K562 (cell line): ENCODE measurements around the gene LRRTM4. TPM values are rescaled to one million over a fixed set of nuclear protein-coding genes. Genes with fewer than 3 reads are reported as not detected.

ENCODE experiments used
- ATAC-seq: fragments of 200-7000 bp; cut with Tn5 transposase; 3 replicates; pipeline ENCODE4 v1.9.1; 2020; ENCODE audit warnings: moderate library complexity
- BruUV-seq: library from RNA; stranded (reverse); fragments of 400-500 nt; replicated peaks from 2 replicates; lab custom pipeline; 2021; lab: Mats Ljungman, UMichigan
- CTCF ChIA-PET: fragments of 300-600 bp; formaldehyde crosslinking; extraction: SDS; loops from one replicate; lab custom pipeline; 2021; ENCODE audit warnings: low intra/inter-chr PET ratio; lab: Yijun Ruan, JAX
- POLR2A ChIA-PET: fragments of 300-600, 350-650 bp; sonication (Branson Sonifier 250); formaldehyde crosslinking; extraction: SDS; loops from one replicate; lab custom pipeline; 2021; ENCODE audit warnings: antibody characterized with exemption, inconsistent platforms; lab: Yijun Ruan, JAX
- DNase-seq, 4 experiments: peaks; one replicate each; pipeline versions ENCODE4 v3.0.0 to v3.0.0-alpha.2; 2011 to 2018; ENCODE audit warnings: low spot score in 3 of 4, mixed read lengths in 3 of 4; ENCODE audit errors: extremely low read depth in 1 of 4
- FAIRE-seq: peaks from 2 replicates; lab custom pipeline; 2011; peaks lifted over from hg19 to GRCh38; lab: Jason Lieb, UNC
- H2AFZ ChIP-seq: 2 replicates; pipeline ENCODE4 v1.6.0; 2011; ENCODE audit warnings: low read depth, low read length, control low read depth, inconsistent platforms
- H3K27ac ChIP-seq: fragments of 200-600 bp; 3 replicates; pipeline ENCODE4 v1.8.0; 2011; ENCODE audit warnings: low read depth, mild to moderate bottlenecking, control low read depth, inconsistent platforms, low read length, moderate library complexity, mixed read lengths; ENCODE audit errors: extremely low read depth
- H3K27me3 ChIP-seq, 2 experiments: fragments of 300-600 bp in 1 of 2; 2 replicates in 1 of 2; 3 replicates in 1 of 2; pipeline versions ENCODE4 v1.6.0 to v1.8.0; 2011; ENCODE audit warnings: inconsistent platforms in 2 of 2, low read length in 2 of 2, mild to moderate bottlenecking in 1 of 2, mixed read lengths in 1 of 2, moderate library complexity in 1 of 2; ENCODE audit not compliant: control insufficient read depth in 2 of 2, insufficient read depth in 2 of 2
- H3K36me3 ChIP-seq: fragments of 300-600 bp; 3 replicates; pipeline ENCODE4 v1.8.0; 2011; ENCODE audit warnings: mild to moderate bottlenecking, low read length, inconsistent platforms; ENCODE audit not compliant: control insufficient read depth, insufficient read depth
- H3K4me1 ChIP-seq, 2 experiments: fragments of 200-600 bp in 1 of 2; replicated peaks in 1 of 2; 2 replicates in 1 of 2; 3 replicates in 1 of 2; pipeline versions ENCODE4 v1.5.1 to v1.8.0; 2011; ENCODE audit warnings: inconsistent platforms in 2 of 2, low read length in 2 of 2, mild to moderate bottlenecking in 1 of 2, mixed read lengths in 1 of 2, moderate library complexity in 1 of 2; ENCODE audit not compliant: control insufficient read depth in 2 of 2, insufficient read depth in 2 of 2
- H3K4me2 ChIP-seq: 2 replicates; pipeline ENCODE4 v1.6.1; 2011; ENCODE audit warnings: low read length, control low read depth, inconsistent platforms, mixed read lengths; ENCODE audit not compliant: insufficient read depth
- H3K4me3 ChIP-seq: fragments of 200-600 bp; sonication (generic), shearing (Covaris generic); 2 replicates; pipeline ENCODE4 v1.5.1; 2016; ENCODE audit warnings: control low read depth, inconsistent platforms
- H3K79me2 ChIP-seq: fragments of 200-600 bp; 3 replicates; pipeline ENCODE4 v1.8.0; 2011; ENCODE audit warnings: low read length, inconsistent platforms; ENCODE audit not compliant: control insufficient read depth, insufficient read depth
- H3K9ac ChIP-seq, 2 experiments: 2 replicates each; pipeline versions ENCODE4 v1.6.0 to v1.6.1; 2011; ENCODE audit warnings: low read depth in 2 of 2, low read length in 2 of 2, control low read depth in 1 of 2, inconsistent platforms in 1 of 2, mild to moderate bottlenecking in 1 of 2, mixed read lengths in 1 of 2; ENCODE audit not compliant: insufficient read depth in 1 of 2
- H3K9me1 ChIP-seq: one replicate; pipeline ENCODE4 v1.6.0; 2011; ENCODE audit warnings: inconsistent platforms, mild to moderate bottlenecking, low read length, moderate library complexity; ENCODE audit not compliant: control insufficient read depth, insufficient read depth
- H3K9me3 ChIP-seq: replicated peaks from 2 replicates; pipeline ENCODE4 v1.5.1; 2011; ENCODE audit warnings: low read depth, low read length, inconsistent platforms; ENCODE audit not compliant: control insufficient read depth, insufficient read depth
- H4K20me1 ChIP-seq: replicated peaks from 2 replicates; pipeline ENCODE4 v1.6.1; 2011; ENCODE audit warnings: low read length, inconsistent platforms, mixed read lengths; ENCODE audit not compliant: control insufficient read depth, insufficient read depth
- CAMTA2 ChIP-seq: fragments of 250-450 bp; sonication (Bioruptor Pico); conservative IDR thresholded peaks from 2 replicates; pipeline ENCODE4 v1.5.1; 2022
- ETV1 ChIP-seq: fragments of 450-650 bp; conservative IDR thresholded peaks from 2 replicates; pipeline ENCODE4 v1.6.1; 2016; ENCODE audit warnings: missing genetic modification characterization, control low read depth, low read depth, missing compliant biosample characterization
- MEF2D ChIP-seq: conservative IDR thresholded peaks from 2 replicates; pipeline ENCODE4 v1.6.1; 2016; ENCODE audit warnings: low read depth, missing genetic modification characterization, missing compliant biosample characterization
- NFRKB ChIP-seq: fragments of 450-650 bp; IDR thresholded peaks from 2 replicates; pipeline ENCODE4 v1.6.1; 2016; ENCODE audit warnings: low read depth
- NR2F6 ChIP-seq: fragments of 450-650 bp; formaldehyde crosslinking; IDR thresholded peaks from 2 replicates; pipeline ENCODE4 v1.4.0; 2020; ENCODE audit warnings: mild to moderate bottlenecking
- PHF21A ChIP-seq: fragments of 450-650 bp; IDR thresholded peaks from 2 replicates; pipeline ENCODE4 v1.6.1; 2017; ENCODE audit warnings: low read depth, borderline replicate concordance
- PPARD ChIP-seq: fragments of 250-450 bp; sonication (Bioruptor Pico); IDR thresholded peaks from 2 replicates; pipeline ENCODE4 v1.8.0; 2022; ENCODE audit warnings: inconsistent platforms, mild to moderate bottlenecking, moderate library complexity
- SFPQ ChIP-seq: fragments of 200-400 bp; formaldehyde crosslinking; IDR thresholded peaks from 2 replicates; pipeline ENCODE4 v1.6.1; 2017; ENCODE audit warnings: mild to moderate bottlenecking, low read depth, low read length, moderate library complexity
- STAT6 ChIP-seq: sonication (generic); formaldehyde crosslinking; IDR thresholded peaks from 2 replicates; pipeline ENCODE4 v1.8.1; 2023; ENCODE audit warnings: mild to moderate bottlenecking, missing genetic modification reagents
- TAF7 ChIP-seq: fragments of 450-650 bp; IDR thresholded peaks from 2 replicates; pipeline ENCODE4 v1.6.1; 2016; ENCODE audit warnings: missing genetic modification characterization, missing compliant biosample characterization
- TARDBP ChIP-seq: fragments of 450-650 bp; IDR thresholded peaks from 2 replicates; pipeline ENCODE4 v1.6.1; 2016
- ZBTB17 ChIP-seq: fragments of 450-650 bp; formaldehyde crosslinking; IDR thresholded peaks from 2 replicates; pipeline ENCODE4 v1.4.0; 2020; ENCODE audit warnings: mild to moderate bottlenecking
- ZFP30 ChIP-seq: fragments of 250-450 bp; sonication (Bioruptor Pico); IDR thresholded peaks from 2 replicates; pipeline ENCODE4 v1.8.0; 2022; ENCODE audit warnings: moderate library complexity, mild to moderate bottlenecking, inconsistent platforms, borderline replicate concordance
- ZNF12 ChIP-seq: sonication (generic); formaldehyde crosslinking; IDR thresholded peaks from 2 replicates; pipeline ENCODE4 v1.4.0; 2020; ENCODE audit warnings: mild to moderate bottlenecking, missing genetic modification reagents
- WGBS: fragments of 100-300 bp; shearing (Covaris generic); methylation state at CpG from one replicate; pipeline ENCODE4 v1.1.6; 2016; ENCODE audit warnings: low coverage, mixed read lengths; ENCODE audit not compliant: insufficient coverage; ENCODE audit errors: missing lambda C conversion rate; 5-methylcytosine and 5-hydroxymethylcytosine counted together
- in situ Hi-C: fragments of 300-500 bp; cut with MboI; formaldehyde crosslinking; loops from 4 replicates; pipeline ENCODE4 v1.15.0; 2018; ENCODE audit warnings: inconsistent platforms, mixed read lengths
- intact Hi-C: fragments of 100-400 bp; cut with micrococcal nuclease; formaldehyde crosslinking; loops from 2 replicates; pipeline ENCODE4 v1.14.2; 2022
- polyA plus RNA-seq, 8 experiments: library from polyadenylated mRNA; depleted of rRNA in 4 of 8; stranded (reverse) in 5 of 8; unstranded in 3 of 8; fragments of >200 nt; fragmentation: Nextera tagmentation in 2 of 8; fragmentation: Illumina TruSeq in 1 of 8; extraction: Ambion mirVana in 2 of 8; extraction: Trizol in 1 of 8; gene quantifications; 2 replicates each; pipeline versions ENCODE4 v1.2.1 to v1.2.3, GENCODE V29; 2011 to 2014; ENCODE audit warnings: inconsistent platforms in 1 of 8, missing spikeins in 1 of 8
- total RNA-seq, 7 experiments: library from RNA; depleted of rRNA in 6 of 7; stranded (reverse); fragments of >200 nt in 6 of 7; fragmentation: Illumina TruSeq in 2 of 7; extraction: Trizol in 2 of 7; gene quantifications; 2 replicates each; pipeline versions ENCODE4 v1.2.1 to v1.2.3, GENCODE V29; 2011 to 2021; ENCODE audit warnings: low replicate concordance in 1 of 7
- TF ChIP-seq, protein P1 (sequence below): fragments of 250-450 bp; sonication (Bioruptor Pico); IDR thresholded peaks from 2 replicates; pipeline ENCODE4 v1.5.1; 2021; ENCODE audit warnings: mild to moderate bottlenecking

The LRRTM4 gene
- total and polyA plus RNA-seq, 9 of the 15 experiments (the other 6 are each of a cell fraction or from before 2014, with no cell fraction given), result 0.04 TPM; not detected in 6

DNA sequence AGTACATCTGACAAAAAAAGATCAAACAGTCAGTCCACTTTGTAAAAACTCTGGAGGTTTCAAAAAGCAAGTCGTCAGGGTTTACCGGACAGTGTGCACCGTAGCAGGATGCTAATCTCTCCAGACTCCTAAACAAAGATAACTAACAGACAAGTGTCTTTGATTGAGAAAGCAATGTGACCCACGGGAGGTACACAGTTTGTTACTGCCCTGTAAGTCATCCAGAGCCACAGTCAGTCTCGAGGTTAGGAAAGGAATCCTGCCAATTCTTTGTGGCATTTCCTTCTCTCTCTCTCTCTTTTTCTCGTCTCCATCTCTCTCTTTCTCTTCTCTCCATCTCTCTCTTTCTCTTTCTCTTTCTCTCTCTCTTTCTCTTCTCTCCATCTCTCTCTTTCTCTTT is 42.8 kb downstream of the LRRTM4 start (continued):
- TF ChIP-seq ZNF12 (CRISPR knock-in tag) (no peak), CAMTA2 (CRISPR knock-in tag) (no peak), NR2F6 (CRISPR knock-in tag) (no peak), PHF21A (no peak), SFPQ (no peak)
- TF ChIP-seq, protein P1, sequence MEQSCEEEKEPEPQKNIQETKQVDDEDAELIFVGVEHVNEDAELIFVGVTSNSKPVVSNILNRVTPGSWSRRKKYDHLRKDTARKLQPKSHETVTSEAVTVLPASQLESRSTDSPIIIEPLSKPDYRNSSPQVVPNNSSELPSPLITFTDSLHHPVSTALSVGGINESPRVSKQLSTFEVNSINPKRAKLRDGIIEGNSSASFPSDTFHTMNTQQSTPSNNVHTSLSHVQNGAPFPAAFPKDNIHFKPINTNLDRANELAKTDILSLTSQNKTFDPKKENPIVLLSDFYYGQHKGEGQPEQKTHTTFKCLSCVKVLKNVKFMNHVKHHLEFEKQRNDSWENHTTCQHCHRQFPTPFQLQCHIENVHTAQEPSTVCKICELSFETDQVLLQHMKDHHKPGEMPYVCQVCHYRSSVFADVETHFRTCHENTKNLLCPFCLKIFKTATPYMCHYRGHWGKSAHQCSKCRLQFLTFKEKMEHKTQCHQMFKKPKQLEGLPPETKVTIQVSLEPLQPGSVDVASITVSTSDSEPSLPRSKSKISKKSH (CRISPR knock-in tag), result no peak

DNA sequence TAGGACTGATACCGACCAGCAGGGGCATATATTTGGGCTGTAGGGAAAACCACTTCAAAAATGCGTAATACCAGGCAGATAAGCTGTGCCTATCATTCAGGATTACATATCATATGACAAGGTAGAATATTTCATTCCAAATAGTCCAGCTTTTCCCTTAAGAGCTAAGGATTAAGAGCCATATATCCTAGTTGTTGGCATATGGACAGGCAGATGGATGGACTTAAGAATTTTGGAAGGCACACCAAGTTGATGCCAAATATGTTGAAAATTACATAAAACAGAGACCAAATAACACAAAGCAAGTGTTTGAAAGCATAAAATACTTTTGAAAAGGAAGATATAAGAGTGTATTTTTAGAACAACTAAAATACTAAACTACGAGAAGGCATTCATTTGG is 52.1 kb downstream of the LRRTM4 start:
- no peak overlapping the region for H3K9ac ChIP-seq
- intact Hi-C loops, result no loop called here
- CTCF ChIA-PET, result no interaction called here
- no peak for FAIRE-seq
- WGBS, result 7% methylated on average over 3 of the region's 3 CpGs
- no peak overlapping the region for H3K4me2 ChIP-seq
- no peak for ATAC-seq
- no peaks in the 10 kb centered on the region for H3K9me3 ChIP-seq
- no peaks in the 10 kb centered on the region for H3K36me3 ChIP-seq
- H3K79me2 ChIP-seq, result no peaks in the 10 kb centered on the region
- H3K27ac ChIP-seq, result no peak overlapping the region
- H3K9me1 ChIP-seq, result no peaks in the 10 kb centered on the region
- no peak overlapping the region for H2AFZ ChIP-seq
- no peaks in the 10 kb centered on the region for H3K4me1 ChIP-seq
- DNase-seq, result no peak
- no peak overlapping the region for H3K4me3 ChIP-seq
- no TSS peak for BruUV-seq
- no peaks in the 10 kb centered on the region for H4K20me1 ChIP-seq
- H3K27me3 ChIP-seq, result no peaks in the 10 kb centered on the region
- in situ Hi-C loops, result no loop called here
- POLR2A ChIA-PET, result no interaction called here
- TF ChIP-seq STAT6 (CRISPR knock-in tag), result no peak
- no peak for TF ChIP-seq TARDBP
- TF ChIP-seq ZBTB17 (CRISPR knock-in tag), result no peak
- no peak for TF ChIP-seq ZFP30 (CRISPR knock-in tag)
- TF ChIP-seq MEF2D (tag), result no peak
- TF ChIP-seq ETV1 (tag), result no peak
- no peak for TF ChIP-seq TAF7
- no peak for TF ChIP-seq PPARD (CRISPR knock-in tag)
- TF ChIP-seq NFRKB, result no peak
